ENCODE measurements around the gene WAS. TPM values are rescaled to one million over a fixed set of nuclear protein-coding genes. Genes with fewer than 3 reads are reported as not detected.

The WAS gene
- total RNA-seq, 1 experiment from 2014 or later, result 0.79 TPM

- POLR2A ChIA-PET, result no interaction called here
- no peak for DNase-seq (ENCODE audit: low spot score)
- Mint-ChIP-seq H3K4me3 (no peak overlapping the region), H3K27ac (no peak overlapping the region), H3K36me3 (no peaks in the 10 kb centered on the region), H3K4me1 (no peaks in the 10 kb centered on the region), H3K9me3 (no peaks in the 10 kb centered on the region), H3K27me3 (ENCODE audit: low read depth) (peaks cover 16% of the 10 kb centered on the region)
- TF ChIP-seq ELF4 (CRISPR knock-in tag; IDR thresholded peaks at IDR 0.05; ENCODE audit: low read depth) (no peak), CREB1 (CRISPR knock-in tag; IDR thresholded peaks at IDR 0.05) (no peak), GABPB1 (CRISPR knock-in tag; IDR thresholded peaks at IDR 0.05) (no peak), TCF7 (CRISPR knock-in tag; IDR thresholded peaks at IDR 0.05; ENCODE audit: low read depth) (no peak), MLX (CRISPR knock-in tag; IDR thresholded peaks at IDR 0.05) (no peak), GRHL2 (CRISPR knock-in tag; IDR thresholded peaks at IDR 0.05; ENCODE audit: insufficient replicate concordance, severe bottlenecking) (no peak), MYBL2 (CRISPR knock-in tag; IDR thresholded peaks at IDR 0.05) (no peak), NR1H2 (CRISPR knock-in tag; IDR thresholded peaks at IDR 0.05) (no peak), JUN (CRISPR knock-in tag; IDR thresholded peaks at IDR 0.05) (no peak), KAT7 (CRISPR knock-in tag; IDR thresholded peaks at IDR 0.05; ENCODE audit: borderline replicate concordance) (no peak)
- TF ChIP-seq, protein P1, sequence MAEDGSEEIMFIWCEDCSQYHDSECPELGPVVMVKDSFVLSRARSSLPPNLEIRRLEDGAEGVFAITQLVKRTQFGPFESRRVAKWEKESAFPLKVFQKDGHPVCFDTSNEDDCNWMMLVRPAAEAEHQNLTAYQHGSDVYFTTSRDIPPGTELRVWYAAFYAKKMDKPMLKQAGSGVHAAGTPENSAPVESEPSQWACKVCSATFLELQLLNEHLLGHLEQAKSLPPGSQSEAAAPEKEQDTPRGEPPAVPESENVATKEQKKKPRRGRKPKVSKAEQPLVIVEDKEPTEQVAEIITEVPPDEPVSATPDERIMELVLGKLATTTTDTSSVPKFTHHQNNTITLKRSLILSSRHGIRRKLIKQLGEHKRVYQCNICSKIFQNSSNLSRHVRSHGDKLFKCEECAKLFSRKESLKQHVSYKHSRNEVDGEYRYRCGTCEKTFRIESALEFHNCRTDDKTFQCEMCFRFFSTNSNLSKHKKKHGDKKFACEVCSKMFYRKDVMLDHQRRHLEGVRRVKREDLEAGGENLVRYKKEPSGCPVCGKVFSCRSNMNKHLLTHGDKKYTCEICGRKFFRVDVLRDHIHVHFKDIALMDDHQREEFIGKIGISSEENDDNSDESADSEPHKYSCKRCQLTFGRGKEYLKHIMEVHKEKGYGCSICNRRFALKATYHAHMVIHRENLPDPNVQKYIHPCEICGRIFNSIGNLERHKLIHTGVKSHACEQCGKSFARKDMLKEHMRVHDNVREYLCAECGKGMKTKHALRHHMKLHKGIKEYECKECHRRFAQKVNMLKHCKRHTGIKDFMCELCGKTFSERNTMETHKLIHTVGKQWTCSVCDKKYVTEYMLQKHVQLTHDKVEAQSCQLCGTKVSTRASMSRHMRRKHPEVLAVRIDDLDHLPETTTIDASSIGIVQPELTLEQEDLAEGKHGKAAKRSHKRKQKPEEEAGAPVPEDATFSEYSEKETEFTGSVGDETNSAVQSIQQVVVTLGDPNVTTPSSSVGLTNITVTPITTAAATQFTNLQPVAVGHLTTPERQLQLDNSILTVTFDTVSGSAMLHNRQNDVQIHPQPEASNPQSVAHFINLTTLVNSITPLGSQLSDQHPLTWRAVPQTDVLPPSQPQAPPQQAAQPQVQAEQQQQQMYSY (CRISPR knock-in tag; IDR thresholded peaks at IDR 0.05), result no peak
- TF ChIP-seq, protein P2, sequence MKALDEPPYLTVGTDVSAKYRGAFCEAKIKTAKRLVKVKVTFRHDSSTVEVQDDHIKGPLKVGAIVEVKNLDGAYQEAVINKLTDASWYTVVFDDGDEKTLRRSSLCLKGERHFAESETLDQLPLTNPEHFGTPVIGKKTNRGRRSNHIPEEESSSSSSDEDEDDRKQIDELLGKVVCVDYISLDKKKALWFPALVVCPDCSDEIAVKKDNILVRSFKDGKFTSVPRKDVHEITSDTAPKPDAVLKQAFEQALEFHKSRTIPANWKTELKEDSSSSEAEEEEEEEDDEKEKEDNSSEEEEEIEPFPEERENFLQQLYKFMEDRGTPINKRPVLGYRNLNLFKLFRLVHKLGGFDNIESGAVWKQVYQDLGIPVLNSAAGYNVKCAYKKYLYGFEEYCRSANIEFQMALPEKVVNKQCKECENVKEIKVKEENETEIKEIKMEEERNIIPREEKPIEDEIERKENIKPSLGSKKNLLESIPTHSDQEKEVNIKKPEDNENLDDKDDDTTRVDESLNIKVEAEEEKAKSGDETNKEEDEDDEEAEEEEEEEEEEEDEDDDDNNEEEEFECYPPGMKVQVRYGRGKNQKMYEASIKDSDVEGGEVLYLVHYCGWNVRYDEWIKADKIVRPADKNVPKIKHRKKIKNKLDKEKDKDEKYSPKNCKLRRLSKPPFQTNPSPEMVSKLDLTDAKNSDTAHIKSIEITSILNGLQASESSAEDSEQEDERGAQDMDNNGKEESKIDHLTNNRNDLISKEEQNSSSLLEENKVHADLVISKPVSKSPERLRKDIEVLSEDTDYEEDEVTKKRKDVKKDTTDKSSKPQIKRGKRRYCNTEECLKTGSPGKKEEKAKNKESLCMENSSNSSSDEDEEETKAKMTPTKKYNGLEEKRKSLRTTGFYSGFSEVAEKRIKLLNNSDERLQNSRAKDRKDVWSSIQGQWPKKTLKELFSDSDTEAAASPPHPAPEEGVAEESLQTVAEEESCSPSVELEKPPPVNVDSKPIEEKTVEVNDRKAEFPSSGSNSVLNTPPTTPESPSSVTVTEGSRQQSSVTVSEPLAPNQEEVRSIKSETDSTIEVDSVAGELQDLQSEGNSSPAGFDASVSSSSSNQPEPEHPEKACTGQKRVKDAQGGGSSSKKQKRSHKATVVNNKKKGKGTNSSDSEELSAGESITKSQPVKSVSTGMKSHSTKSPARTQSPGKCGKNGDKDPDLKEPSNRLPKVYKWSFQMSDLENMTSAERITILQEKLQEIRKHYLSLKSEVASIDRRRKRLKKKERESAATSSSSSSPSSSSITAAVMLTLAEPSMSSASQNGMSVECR (CRISPR knock-in tag; IDR thresholded peaks at IDR 0.05; ENCODE audit: borderline replicate concordance), result no peak
- TF ChIP-seq, protein P3, sequence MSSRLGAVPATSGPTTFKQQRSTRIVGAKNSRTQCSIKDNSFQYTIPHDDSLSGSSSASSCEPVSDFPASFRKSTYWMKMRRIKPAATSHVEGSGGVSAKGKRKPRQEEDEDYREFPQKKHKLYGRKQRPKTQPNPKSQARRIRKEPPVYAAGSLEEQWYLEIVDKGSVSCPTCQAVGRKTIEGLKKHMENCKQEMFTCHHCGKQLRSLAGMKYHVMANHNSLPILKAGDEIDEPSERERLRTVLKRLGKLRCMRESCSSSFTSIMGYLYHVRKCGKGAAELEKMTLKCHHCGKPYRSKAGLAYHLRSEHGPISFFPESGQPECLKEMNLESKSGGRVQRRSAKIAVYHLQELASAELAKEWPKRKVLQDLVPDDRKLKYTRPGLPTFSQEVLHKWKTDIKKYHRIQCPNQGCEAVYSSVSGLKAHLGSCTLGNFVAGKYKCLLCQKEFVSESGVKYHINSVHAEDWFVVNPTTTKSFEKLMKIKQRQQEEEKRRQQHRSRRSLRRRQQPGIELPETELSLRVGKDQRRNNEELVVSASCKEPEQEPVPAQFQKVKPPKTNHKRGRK (CRISPR knock-in tag; IDR thresholded peaks at IDR 0.05; ENCODE audit: borderline replicate concordance), result no peak
- TF ChIP-seq, protein P4, sequence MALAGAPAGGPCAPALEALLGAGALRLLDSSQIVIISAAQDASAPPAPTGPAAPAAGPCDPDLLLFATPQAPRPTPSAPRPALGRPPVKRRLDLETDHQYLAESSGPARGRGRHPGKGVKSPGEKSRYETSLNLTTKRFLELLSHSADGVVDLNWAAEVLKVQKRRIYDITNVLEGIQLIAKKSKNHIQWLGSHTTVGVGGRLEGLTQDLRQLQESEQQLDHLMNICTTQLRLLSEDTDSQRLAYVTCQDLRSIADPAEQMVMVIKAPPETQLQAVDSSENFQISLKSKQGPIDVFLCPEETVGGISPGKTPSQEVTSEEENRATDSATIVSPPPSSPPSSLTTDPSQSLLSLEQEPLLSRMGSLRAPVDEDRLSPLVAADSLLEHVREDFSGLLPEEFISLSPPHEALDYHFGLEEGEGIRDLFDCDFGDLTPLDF (CRISPR knock-in tag; IDR thresholded peaks at IDR 0.05), result no peak
- CTCF ChIA-PET, result no interaction called here
- ATAC-seq, result no peak
Observed at GRCh38 chrX:48720577-48721250, 37.1 kb downstream of the WAS start.

Measured in WTC11 (cell line).